NK-92 (cell line): Measurements from ENCODE around the gene IFNA4.
"Not testable (repeated sequence)": the region's sequence is repeated elsewhere in the genome, so short reads cannot be mapped to it uniquely, and the experiment has no call there.

Experiments
- DNase-seq: peaks from one replicate; lab custom pipeline; 2025; ENCODE audit not compliant: unreplicated experiment; lab: John Stamatoyannopoulos, UW

IFNA4 gene

DNA sequence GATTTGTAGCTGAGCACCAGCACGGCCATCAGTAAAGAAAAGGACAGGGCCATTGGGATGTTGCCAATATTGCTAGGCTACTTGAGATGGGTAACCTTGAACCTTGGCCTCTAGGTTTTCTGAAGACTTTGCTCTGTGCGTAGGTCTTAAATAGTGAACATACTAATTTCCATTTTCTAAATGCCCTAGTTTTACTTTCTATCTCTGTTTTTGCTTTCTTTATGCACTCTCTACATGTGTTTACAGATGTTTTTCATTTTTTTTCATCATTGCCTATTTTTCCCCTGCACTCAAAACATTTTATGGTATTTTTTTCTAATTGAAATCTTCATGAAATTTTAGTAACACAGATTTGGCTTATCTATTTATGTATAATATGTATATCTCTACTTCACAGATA lies 20.8 kb downstream of the IFNA4 start, which contains the start of gene IFNA21:
IFNA21 (minus strand) TSS at position 101 of the 400 bp plus-strand sequence; CDS start at position 53, 48 bp downstream.
- not testable (repeated sequence) for DNase-seq

DNA sequence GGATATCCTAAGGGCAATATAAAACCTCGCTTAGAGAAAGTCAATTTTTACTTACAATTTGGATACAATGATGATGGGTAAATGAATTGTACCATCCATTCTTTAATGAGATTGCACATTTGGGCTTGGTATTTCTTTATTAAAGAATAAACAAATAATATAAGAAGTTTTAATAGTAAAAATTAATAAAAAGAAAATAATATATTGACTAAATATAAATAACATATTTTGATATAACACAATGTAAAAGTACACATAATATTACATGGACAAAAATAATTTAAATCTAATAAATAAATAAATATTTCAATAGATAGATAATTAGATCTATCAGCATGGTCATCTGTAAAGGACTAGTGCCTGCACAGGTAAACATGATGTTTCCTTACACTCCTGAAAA lies 21.9 kb downstream of the IFNA4 start:
- no peak for DNase-seq

DNA sequence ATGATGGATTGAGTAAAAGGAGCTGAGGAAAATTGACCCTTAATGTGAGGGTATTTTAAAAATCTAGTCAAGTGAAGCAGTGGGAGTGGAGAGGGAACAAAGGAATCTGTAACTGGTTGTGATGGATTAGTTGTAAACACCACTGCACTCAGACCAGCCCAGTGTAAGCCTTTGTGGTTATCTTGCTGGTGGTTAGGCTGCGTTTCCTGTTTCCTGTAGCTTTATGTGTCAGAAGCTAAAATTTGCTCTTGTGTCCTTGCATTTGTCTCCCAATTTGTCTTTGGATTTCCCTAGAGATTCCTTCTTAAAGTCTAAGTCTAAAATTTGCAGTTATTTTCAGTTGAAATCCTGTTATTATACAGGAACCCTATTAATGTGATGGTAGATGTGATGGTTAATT lies 27.2 kb downstream of the IFNA4 start:
- DNase-seq, result no peak

DNA sequence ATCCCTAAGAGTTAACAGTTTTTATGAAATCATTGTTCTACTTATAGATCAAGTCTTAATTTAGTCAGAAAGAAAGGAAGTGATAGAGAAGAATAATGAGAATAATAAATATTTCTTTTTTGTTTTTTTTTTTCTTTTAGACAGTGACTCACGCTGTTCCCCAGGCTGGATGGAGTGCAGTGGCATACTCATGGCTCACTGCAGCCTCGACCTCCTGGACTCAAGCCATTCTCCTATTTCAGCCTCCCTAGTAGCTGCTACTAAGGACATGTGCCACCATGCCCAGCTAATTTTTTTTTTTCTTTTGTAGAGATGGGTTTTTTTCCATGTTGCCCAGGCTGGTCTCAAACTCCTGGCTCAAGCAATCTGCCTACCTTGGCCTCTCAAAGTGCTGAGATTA lies 31.9 kb downstream of the IFNA4 start:
- no peak for DNase-seq

DNA sequence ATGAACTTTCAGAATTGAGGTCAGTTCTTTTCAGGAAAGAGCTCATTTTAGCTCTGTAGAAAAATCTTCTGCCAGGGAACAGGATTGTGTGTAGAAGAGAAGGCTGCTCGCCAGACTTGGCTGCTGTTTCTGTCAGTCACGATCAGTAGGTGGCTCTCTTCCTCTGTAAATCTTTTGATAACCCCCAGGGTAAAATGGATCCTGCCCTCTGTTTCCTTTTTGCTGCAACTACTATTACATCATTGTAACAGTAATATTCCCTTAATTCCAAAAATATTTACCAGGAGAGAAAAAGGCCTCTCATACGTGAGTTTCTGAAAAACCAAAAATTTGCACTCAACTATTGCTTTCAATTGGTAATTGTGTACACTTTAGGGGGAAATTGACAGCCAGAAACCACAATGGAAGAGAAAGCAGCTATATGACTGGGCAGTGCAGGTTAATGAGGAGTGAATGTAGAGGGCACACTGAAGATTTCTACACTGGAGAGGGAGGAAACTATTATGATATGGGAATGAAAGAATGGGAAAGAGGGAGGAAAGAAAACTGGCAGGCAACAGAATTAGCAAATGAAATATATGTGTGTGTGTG lies 33.3 kb downstream of the IFNA4 start:
- DNase-seq, result no peak

DNA sequence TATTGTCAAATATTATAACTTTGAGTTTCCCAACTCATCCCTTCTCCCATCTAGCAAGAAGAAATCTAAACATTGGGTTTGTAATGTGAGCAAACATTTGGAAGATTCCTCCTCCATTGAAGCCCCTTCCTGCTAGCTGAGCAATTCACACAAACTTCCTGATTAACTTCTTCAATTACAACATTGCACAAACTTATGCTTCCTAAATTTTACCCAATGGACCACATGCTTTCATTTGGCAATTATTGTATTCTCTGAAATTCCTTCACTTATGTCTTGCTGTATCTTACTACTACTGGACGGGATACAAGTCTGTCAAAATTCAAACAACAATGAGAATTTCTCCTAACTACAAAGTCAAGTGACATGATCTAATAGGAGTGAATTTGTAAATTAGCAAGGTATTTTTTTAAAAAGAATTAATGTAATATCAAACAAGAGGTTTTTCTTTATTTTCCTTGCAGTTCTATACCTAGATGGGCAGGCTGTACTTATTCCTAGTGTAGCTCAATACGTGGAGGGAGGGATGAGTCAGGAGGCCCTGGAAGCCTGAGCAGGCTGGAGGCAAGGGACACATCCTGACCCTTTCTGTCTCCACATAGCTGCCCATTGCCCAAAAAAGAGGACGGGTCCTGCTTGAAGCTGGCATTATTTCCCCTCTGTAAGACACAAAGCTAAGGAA lies 33.9 kb downstream of the IFNA4 start:
- DNase-seq, result no peak

DNA sequence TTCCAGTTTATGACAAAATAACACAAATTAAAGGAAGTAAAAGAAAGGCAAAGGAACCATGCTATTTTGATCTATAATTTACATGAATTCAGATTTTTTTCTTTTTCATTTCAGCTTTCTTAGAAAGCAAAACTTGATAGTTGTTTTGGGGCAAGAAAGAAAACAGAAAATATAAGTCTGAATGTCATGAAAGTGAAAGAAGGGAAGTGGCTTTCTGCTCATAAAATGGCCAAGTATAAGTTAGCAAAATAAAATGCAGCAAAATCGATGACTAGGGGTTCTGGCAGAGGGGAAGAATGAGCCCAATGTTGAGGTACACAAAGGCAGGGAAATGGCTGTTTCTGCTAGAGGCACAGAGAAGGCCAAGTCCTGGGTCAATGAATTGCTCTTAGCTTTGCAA lies 42.8 kb downstream of the IFNA4 start:
- no peak for DNase-seq

DNA sequence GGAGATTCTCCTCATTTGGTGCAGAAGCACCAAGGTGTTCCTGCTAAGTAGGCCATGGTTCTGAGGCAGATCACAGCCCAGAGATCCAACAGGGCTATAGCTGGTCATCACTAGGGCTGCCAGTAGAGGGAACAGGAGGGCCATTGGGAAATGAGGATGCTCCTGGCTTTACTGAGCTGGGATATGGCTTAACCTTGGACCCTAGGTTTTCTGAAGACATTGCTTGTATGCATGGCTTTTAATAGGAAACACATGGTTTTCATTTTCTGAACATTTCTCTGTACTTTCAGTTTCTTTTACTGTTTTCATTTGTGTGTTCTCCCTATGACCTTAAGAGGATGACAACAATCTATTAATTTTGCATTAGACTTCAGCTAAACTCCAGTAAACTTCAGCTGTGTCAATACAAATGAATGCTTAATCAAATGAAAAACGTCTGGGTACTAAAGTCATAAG lies 45.9 kb downstream of the IFNA4 start, which contains the start of gene IFNW1:
IFNW1 (minus strand) TSS at position 406 of the 456 bp plus-strand sequence; CDS start at position 144, 262 bp downstream.
- DNase-seq, result no peak

DNA sequence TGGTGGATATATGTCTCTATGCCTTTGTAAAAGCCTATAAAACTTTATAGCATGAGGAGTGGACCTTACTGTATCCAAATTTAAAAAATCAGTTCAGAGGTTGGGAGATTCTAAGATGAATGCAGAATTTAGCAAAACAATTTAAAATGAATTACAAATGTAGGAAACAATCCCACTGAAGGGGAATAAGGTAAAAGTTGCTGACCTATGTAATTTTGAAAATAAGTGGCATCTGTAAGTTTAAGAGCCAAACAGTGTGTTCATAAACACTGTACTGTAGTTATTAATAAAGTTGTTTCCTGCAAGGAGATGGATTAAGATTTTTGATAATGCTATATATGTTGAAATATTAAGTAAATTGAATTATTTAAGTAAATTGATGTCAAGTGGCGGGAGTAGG lies 50.4 kb downstream of the IFNA4 start:
- DNase-seq, result no peak
